ENCODE measurements around the gene OR52N1.

Gene OR52N1

GRCh38 chr11:5791165-5791564 lies at the start of gene OR52N1:
Gene OR52N1 (minus strand): TSS chr11:5791265. CDS start chr11:5788816, 2,449 bp downstream.
- DNase-seq = no peak

- no peak for DNase-seq
Measured at GRCh38 chr11:5837695-5838094, 46.6 kb upstream of the OR52N1 start.

- DNase-seq = no peak
Measured at GRCh38 chr11:5833446-5833845, 42.4 kb upstream of the OR52N1 start.

GRCh38 chr11:5831196-5831829 lies 40.2 kb upstream of the OR52N1 start:
- no peak for DNase-seq

GRCh38 chr11:5818245-5818886 lies 27.3 kb upstream of the OR52N1 start:
- DNase-seq = no peak

- no peak for DNase-seq
Measured at GRCh38 chr11:5815534-5815933, 24.5 kb upstream of the OR52N1 start.

- DNase-seq = no peak
Measured at GRCh38 chr11:5809905-5810795, 19.1 kb upstream of the OR52N1 start.

- no peak for DNase-seq
Measured at GRCh38 chr11:5809122-5809519, 18.1 kb upstream of the OR52N1 start.

GRCh38 chr11:5808500-5809121 lies 17.5 kb upstream of the OR52N1 start, which contains the start of gene OR52N2:
Gene OR52N2 (plus strand): TSS chr11:5808924. CDS start chr11:5820336, 11,412 bp downstream.
- no peak for DNase-seq

- DNase-seq = no peak
Measured at GRCh38 chr11:5807580-5807979, 16.5 kb upstream of the OR52N1 start.

- DNase-seq = no peak
Measured at GRCh38 chr11:5803982-5804381, 12.9 kb upstream of the OR52N1 start.

GRCh38 chr11:5796541-5796940 lies 5.5 kb upstream of the OR52N1 start:
- DNase-seq = no peak

GRCh38 chr11:5783255-5783654 lies 7.8 kb downstream of the OR52N1 start, which contains the start of gene OR52N5:
Gene OR52N5 (minus strand): TSS chr11:5783355. CDS start chr11:5778634, 4,721 bp downstream.
- DNase-seq = no peak

GRCh38 chr11:5767056-5767455 lies 24.0 kb downstream of the OR52N1 start:
- DNase-seq = no peak

- DNase-seq = no peak
Measured at GRCh38 chr11:5753943-5754342, 37.1 kb downstream of the OR52N1 start, which contains the start of gene OR52N4. Gene OR52N4 (plus strand): TSS chr11:5754243. CDS start chr11:5754741, 498 bp downstream.

- no peak for DNase-seq
Measured at GRCh38 chr11:5749836-5750235, 41.2 kb downstream of the OR52N1 start.

GRCh38 chr11:5746614-5747013 lies 44.5 kb downstream of the OR52N1 start:
- no peak for DNase-seq

- no peak for DNase-seq
Measured at GRCh38 chr11:5738431-5738830, 52.6 kb downstream of the OR52N1 start.

- no peak for DNase-seq
Measured at GRCh38 chr11:5737670-5738392, 53.2 kb downstream of the OR52N1 start.

- no peak for DNase-seq
Measured at GRCh38 chr11:5737091-5737490, 54.0 kb downstream of the OR52N1 start.
